HEK293 (cell line): Measurements from ENCODE around the gene SHC4.

Experiments used
- CTCF ChIA-PET: fragments of 350-600 bp; formaldehyde crosslinking; extraction: SDS; loops from one replicate; lab custom pipeline; 2021; ENCODE audit warnings: antibody characterized with exemption; lab: Yijun Ruan, JAX
- POLR2A ChIA-PET: fragments of 300-600 bp; formaldehyde crosslinking; extraction: SDS; loops from one replicate; lab custom pipeline; 2020; ENCODE audit warnings: antibody characterized with exemption, inconsistent platforms; lab: Yijun Ruan, JAX
- H3K27ac ChIP-seq: fragments of 200-500 bp; sonication (Bioruptor generic); 2 replicates; pipeline ENCODE4 v1.5.1; 2014; ENCODE audit warnings: low read depth, low read length, control low read depth, inconsistent platforms; ENCODE audit errors: extremely low read depth
- H3K36me3 ChIP-seq, 2 experiments: fragments of 200-500 bp in 1 of 2; sonication (Bioruptor generic) in 1 of 2; 1 replicate in 1 of 2; 2 replicates in 1 of 2; pipeline ENCODE4 v1.5.1; 2014 to 2017; ENCODE audit warnings: inconsistent platforms in 2 of 2, low read length in 2 of 2; ENCODE audit not compliant: control insufficient read depth in 2 of 2, insufficient read depth in 1 of 2
- H3K4me1 ChIP-seq: fragments of 200-500 bp; sonication (Bioruptor generic); 2 replicates; pipeline ENCODE4 v1.5.1; 2014; ENCODE audit warnings: mild to moderate bottlenecking, low read length, inconsistent platforms; ENCODE audit not compliant: control insufficient read depth, insufficient read depth
- H3K4me3 ChIP-seq: 2 replicates; pipeline ENCODE4 v1.5.1; 2011; ENCODE audit warnings: low read depth, mild to moderate bottlenecking, control low read depth, low read length, moderate library complexity
- H3K9me3 ChIP-seq: fragments of 200-500 bp; sonication (Bioruptor generic); 2 replicates; pipeline ENCODE4 v1.5.1; 2014; ENCODE audit warnings: low read depth, low read length, inconsistent platforms; ENCODE audit not compliant: control insufficient read depth, insufficient read depth
- SP3 ChIP-seq: fragments of 450-650 bp; formaldehyde crosslinking; IDR thresholded peaks from 2 replicates; pipeline ENCODE4 v1.5.1; 2016; ENCODE audit warnings: missing biosample characterization, missing genetic modification characterization
- YY2 ChIP-seq: fragments of 450-650 bp; formaldehyde crosslinking; IDR thresholded peaks from 2 replicates; pipeline ENCODE4 v1.5.1; 2016; ENCODE audit warnings: missing biosample characterization, missing genetic modification characterization
- ZFP69B ChIP-seq: fragments of 450-650 bp; formaldehyde crosslinking; IDR thresholded peaks from 2 replicates; pipeline ENCODE4 v1.5.1; 2016; ENCODE audit warnings: missing biosample characterization, missing genetic modification characterization
- ZNF10 ChIP-seq: fragments of 450-650 bp; formaldehyde crosslinking; IDR thresholded peaks from 2 replicates; pipeline ENCODE4 v1.5.1; 2017; ENCODE audit warnings: missing biosample characterization, missing genetic modification characterization
- ZNF121 ChIP-seq: fragments of 450-650 bp; formaldehyde crosslinking; IDR thresholded peaks from 2 replicates; pipeline ENCODE4 v1.5.1; 2016; ENCODE audit warnings: missing biosample characterization, missing genetic modification characterization
- ZNF146 ChIP-seq: fragments of 450-650 bp; formaldehyde crosslinking; IDR thresholded peaks from 2 replicates; pipeline ENCODE4 v1.5.1; 2016; ENCODE audit warnings: missing biosample characterization, missing genetic modification characterization
- ZNF175 ChIP-seq: fragments of 450-650 bp; formaldehyde crosslinking; IDR thresholded peaks from 2 replicates; pipeline ENCODE4 v1.5.1; 2016; ENCODE audit warnings: missing biosample characterization, missing genetic modification characterization
- ZNF221 ChIP-seq: fragments of 450-650 bp; formaldehyde crosslinking; IDR thresholded peaks from 2 replicates; pipeline ENCODE4 v1.5.1; 2017; ENCODE audit warnings: missing biosample characterization, missing genetic modification characterization, borderline replicate concordance
- ZNF274 ChIP-seq, 2 experiments: fragments of 200-500 bp in 1 of 2; fragments of 450-650 bp in 1 of 2; sonication (Bioruptor generic) in 1 of 2; formaldehyde crosslinking in 1 of 2; IDR thresholded peaks; 2 replicates each; pipeline versions ENCODE4 v1.5.1 to v1.6.1; 2014 to 2016; ENCODE audit warnings: borderline replicate concordance in 1 of 2, inconsistent platforms in 1 of 2, low read length in 1 of 2, missing biosample characterization in 1 of 2, missing genetic modification characterization in 1 of 2
- ZNF335 ChIP-seq: fragments of 450-650 bp; formaldehyde crosslinking; conservative IDR thresholded peaks from 2 replicates; pipeline ENCODE4 v1.5.1; 2016; ENCODE audit warnings: missing biosample characterization, missing genetic modification characterization
- ZNF341 ChIP-seq: fragments of 450-650 bp; formaldehyde crosslinking; IDR thresholded peaks from 2 replicates; pipeline ENCODE4; 2016; ENCODE audit warnings: low read depth, missing biosample characterization, missing genetic modification characterization
- ZNF473 ChIP-seq: fragments of 450-650 bp; formaldehyde crosslinking; IDR thresholded peaks from 2 replicates; pipeline ENCODE4 v1.5.1; 2017; ENCODE audit warnings: missing biosample characterization, missing genetic modification characterization
- ZNF561 ChIP-seq: fragments of 450-650 bp; IDR thresholded peaks from 2 replicates; pipeline ENCODE4 v1.5.1; 2018; ENCODE audit warnings: missing biosample characterization, missing genetic modification characterization, borderline replicate concordance
- ZNF585B ChIP-seq: fragments of 450-650 bp; formaldehyde crosslinking; IDR thresholded peaks from 2 replicates; pipeline ENCODE4 v1.5.1; 2016; ENCODE audit warnings: missing biosample characterization, missing genetic modification characterization
- ZNF621 ChIP-seq: fragments of 450-650 bp; formaldehyde crosslinking; IDR thresholded peaks from 2 replicates; pipeline ENCODE4 v1.5.1; 2017; ENCODE audit warnings: missing biosample characterization, missing genetic modification characterization
- ZSCAN30 ChIP-seq: fragments of 450-650 bp; IDR thresholded peaks from 2 replicates; pipeline ENCODE4 v1.5.1; 2018; ENCODE audit warnings: missing biosample characterization, mild to moderate bottlenecking, missing genetic modification characterization, moderate library complexity
- TF ChIP-seq, protein P1 (sequence below): fragments of 450-650 bp; formaldehyde crosslinking; conservative IDR thresholded peaks from 2 replicates; pipeline ENCODE4 v1.5.1; 2016; ENCODE audit warnings: low read depth, missing biosample characterization, missing genetic modification characterization
- TF ChIP-seq, protein P2 (sequence below): fragments of 450-650 bp; formaldehyde crosslinking; IDR thresholded peaks from 2 replicates; pipeline ENCODE4 v1.5.1; 2016; ENCODE audit warnings: missing biosample characterization, missing genetic modification characterization
- TF ChIP-seq, protein P3 (sequence below): fragments of 450-650 bp; formaldehyde crosslinking; IDR thresholded peaks from 2 replicates; pipeline ENCODE4 v1.5.1; 2016; ENCODE audit warnings: missing biosample characterization, missing genetic modification characterization
- TF ChIP-seq, protein P4 (sequence below): fragments of 450-650 bp; formaldehyde crosslinking; IDR thresholded peaks from 2 replicates; pipeline ENCODE4 v1.5.1; 2016; ENCODE audit warnings: missing biosample characterization, missing genetic modification characterization
- TF ChIP-seq, protein P5 (sequence below): fragments of 450-650 bp; formaldehyde crosslinking; IDR thresholded peaks from 2 replicates; pipeline ENCODE4 v1.5.1; 2016; ENCODE audit warnings: missing biosample characterization, missing genetic modification characterization

The SHC4 gene

DNA sequence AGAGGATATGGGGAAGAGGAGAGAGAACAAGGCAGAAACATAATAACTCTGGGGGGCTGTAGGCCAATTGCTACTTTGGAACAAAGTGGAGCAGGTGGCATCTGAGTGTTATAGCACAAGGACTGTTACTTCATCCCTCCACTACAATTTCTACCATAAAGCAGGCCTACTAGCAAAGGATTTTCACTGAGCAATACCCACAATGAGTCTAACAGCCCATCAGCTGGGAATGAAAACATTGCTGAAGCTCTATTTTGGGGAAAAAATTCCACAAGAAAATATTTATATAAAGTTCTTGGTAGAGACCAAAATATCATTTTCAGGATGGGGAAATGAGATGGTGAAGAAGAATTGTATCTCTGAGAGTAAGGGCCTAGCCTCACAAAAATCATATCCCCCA lies 3.6 kb upstream of the SHC4 start:
- H3K36me3 ChIP-seq: no peaks in the 10 kb centered on the region
- TF ChIP-seq, protein P1, sequence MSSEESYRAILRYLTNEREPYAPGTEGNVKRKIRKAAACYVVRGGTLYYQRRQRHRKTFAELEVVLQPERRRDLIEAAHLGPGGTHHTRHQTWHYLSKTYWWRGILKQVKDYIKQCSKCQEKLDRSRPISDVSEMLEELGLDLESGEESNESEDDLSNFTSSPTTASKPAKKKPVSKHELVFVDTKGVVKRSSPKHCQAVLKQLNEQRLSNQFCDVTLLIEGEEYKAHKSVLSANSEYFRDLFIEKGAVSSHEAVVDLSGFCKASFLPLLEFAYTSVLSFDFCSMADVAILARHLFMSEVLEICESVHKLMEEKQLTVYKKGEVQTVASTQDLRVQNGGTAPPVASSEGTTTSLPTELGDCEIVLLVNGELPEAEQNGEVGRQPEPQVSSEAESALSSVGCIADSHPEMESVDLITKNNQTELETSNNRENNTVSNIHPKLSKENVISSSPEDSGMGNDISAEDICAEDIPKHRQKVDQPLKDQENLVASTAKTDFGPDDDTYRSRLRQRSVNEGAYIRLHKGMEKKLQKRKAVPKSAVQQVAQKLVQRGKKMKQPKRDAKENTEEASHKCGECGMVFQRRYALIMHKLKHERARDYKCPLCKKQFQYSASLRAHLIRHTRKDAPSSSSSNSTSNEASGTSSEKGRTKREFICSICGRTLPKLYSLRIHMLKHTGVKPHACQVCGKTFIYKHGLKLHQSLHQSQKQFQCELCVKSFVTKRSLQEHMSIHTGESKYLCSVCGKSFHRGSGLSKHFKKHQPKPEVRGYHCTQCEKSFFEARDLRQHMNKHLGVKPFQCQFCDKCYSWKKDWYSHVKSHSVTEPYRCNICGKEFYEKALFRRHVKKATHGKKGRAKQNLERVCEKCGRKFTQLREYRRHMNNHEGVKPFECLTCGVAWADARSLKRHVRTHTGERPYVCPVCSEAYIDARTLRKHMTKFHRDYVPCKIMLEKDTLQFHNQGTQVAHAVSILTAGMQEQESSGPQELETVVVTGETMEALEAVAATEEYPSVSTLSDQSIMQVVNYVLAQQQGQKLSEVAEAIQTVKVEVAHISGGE (tag by site-specific recombination): no peak
- TF ChIP-seq, protein P2, sequence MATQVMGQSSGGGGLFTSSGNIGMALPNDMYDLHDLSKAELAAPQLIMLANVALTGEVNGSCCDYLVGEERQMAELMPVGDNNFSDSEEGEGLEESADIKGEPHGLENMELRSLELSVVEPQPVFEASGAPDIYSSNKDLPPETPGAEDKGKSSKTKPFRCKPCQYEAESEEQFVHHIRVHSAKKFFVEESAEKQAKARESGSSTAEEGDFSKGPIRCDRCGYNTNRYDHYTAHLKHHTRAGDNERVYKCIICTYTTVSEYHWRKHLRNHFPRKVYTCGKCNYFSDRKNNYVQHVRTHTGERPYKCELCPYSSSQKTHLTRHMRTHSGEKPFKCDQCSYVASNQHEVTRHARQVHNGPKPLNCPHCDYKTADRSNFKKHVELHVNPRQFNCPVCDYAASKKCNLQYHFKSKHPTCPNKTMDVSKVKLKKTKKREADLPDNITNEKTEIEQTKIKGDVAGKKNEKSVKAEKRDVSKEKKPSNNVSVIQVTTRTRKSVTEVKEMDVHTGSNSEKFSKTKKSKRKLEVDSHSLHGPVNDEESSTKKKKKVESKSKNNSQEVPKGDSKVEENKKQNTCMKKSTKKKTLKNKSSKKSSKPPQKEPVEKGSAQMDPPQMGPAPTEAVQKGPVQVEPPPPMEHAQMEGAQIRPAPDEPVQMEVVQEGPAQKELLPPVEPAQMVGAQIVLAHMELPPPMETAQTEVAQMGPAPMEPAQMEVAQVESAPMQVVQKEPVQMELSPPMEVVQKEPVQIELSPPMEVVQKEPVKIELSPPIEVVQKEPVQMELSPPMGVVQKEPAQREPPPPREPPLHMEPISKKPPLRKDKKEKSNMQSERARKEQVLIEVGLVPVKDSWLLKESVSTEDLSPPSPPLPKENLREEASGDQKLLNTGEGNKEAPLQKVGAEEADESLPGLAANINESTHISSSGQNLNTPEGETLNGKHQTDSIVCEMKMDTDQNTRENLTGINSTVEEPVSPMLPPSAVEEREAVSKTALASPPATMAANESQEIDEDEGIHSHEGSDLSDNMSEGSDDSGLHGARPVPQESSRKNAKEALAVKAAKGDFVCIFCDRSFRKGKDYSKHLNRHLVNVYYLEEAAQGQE (tag by site-specific recombination): no peak
- TF ChIP-seq ZNF341 (tag by site-specific recombination) (no peak), ZNF121 (tag by site-specific recombination) (no peak), ZNF621 (no peak), ZFP69B (tag by site-specific recombination) (no peak), ZSCAN30 (tag by site-specific recombination) (no peak), SP3 (tag by site-specific recombination) (no peak), ZNF221 (tag by site-specific recombination) (no peak), ZNF175 (tag by site-specific recombination) (no peak)
- TF ChIP-seq, protein P3, sequence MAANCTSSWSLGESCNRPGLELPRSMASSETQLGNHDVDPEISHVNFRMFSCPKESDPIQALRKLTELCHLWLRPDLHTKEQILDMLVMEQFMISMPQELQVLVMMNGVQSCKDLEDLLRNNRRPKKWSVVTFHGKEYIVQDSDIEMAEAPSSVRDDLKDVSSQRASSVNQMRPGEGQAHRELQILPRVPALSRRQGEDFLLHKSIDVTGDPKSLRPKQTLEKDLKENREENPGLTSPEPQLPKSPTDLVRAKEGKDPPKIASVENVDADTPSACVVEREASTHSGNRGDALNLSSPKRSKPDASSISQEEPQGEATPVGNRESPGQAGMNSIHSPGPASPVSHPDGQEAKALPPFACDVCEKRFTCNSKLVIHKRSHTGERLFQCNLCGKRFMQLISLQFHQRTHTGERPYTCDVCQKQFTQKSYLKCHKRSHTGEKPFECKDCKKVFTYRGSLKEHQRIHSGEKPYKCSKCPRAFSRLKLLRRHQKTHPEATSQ (tag by site-specific recombination): no peak
- TF ChIP-seq, protein P4, sequence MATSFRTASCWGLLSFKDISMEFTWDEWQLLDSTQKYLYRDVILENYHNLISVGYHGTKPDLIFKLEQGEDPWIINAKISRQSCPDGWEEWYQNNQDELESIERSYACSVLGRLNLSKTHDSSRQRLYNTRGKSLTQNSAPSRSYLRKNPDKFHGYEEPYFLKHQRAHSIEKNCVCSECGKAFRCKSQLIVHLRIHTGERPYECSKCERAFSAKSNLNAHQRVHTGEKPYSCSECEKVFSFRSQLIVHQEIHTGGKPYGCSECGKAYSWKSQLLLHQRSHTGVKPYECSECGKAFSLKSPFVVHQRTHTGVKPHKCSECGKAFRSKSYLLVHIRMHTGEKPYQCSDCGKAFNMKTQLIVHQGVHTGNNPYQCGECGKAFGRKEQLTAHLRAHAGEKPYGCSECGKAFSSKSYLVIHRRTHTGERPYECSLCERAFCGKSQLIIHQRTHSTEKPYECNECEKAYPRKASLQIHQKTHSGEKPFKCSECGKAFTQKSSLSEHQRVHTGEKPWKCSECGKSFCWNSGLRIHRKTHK (tag by site-specific recombination): no peak
- H3K9me3 ChIP-seq: no peaks in the 10 kb centered on the region
- ChIA-PET POLR2A (no interaction called here), CTCF (interaction anchor here (0.9 to 1.4 kb wide), 2 partner anchors 98 to 105 kb away, joined by 3 to 5 read pairs; no protein-coding TSS in a partner anchor)
- no peak overlapping the region for H3K4me3 ChIP-seq
- H3K27ac ChIP-seq: no peak overlapping the region
- H3K4me1 ChIP-seq: no peaks in the 10 kb centered on the region

DNA sequence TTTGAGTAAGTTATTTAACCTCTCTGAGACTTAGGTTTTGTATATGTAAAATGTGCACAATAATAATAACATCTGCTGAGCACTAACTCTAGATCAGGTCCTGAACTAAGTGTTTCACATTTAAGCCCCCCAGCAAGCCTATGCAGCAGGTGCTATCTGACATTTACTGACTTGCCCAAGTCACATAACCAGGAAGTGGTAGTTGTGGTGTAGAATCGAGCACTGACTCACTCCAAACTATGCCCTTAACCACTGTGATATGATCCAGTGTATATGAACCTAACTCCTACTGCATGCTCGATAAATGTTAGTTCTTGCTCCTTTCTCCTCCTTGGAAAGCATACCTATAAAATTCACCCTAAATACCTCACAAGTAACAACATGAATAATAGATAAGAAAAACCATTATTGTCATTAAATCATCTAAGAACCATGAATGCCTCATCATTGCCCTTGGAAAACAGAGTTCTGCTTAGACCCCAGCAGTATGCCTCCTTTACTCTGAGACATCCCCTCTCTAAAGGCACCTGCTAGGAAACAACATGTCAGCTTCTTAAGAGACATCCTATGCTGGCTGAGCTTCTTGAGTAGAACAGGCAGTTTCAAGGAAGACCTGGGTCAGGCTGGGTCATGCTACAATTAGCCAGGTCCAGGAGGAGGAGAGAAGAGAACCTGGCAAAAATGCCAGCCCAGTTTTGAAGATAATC lies 3.0 kb upstream of the SHC4 start:
- Histone ChIP-seq H3K27ac (no peak overlapping the region), H3K36me3 (no peaks in the 10 kb centered on the region), H3K4me1 (no peaks in the 10 kb centered on the region), H3K9me3 (no peaks in the 10 kb centered on the region), H3K4me3 (no peak overlapping the region)
- ChIA-PET POLR2A (no interaction called here), CTCF (interaction anchor here (0.9 to 4.6 kb wide), 6 partner anchors 8 to 269 kb away, joined by 3 to 34 read pairs (median 4); no protein-coding TSS in a partner anchor)
- no peak for TF ChIP-seq ZNF335 (tag by site-specific recombination)
- TF ChIP-seq, protein P5, sequence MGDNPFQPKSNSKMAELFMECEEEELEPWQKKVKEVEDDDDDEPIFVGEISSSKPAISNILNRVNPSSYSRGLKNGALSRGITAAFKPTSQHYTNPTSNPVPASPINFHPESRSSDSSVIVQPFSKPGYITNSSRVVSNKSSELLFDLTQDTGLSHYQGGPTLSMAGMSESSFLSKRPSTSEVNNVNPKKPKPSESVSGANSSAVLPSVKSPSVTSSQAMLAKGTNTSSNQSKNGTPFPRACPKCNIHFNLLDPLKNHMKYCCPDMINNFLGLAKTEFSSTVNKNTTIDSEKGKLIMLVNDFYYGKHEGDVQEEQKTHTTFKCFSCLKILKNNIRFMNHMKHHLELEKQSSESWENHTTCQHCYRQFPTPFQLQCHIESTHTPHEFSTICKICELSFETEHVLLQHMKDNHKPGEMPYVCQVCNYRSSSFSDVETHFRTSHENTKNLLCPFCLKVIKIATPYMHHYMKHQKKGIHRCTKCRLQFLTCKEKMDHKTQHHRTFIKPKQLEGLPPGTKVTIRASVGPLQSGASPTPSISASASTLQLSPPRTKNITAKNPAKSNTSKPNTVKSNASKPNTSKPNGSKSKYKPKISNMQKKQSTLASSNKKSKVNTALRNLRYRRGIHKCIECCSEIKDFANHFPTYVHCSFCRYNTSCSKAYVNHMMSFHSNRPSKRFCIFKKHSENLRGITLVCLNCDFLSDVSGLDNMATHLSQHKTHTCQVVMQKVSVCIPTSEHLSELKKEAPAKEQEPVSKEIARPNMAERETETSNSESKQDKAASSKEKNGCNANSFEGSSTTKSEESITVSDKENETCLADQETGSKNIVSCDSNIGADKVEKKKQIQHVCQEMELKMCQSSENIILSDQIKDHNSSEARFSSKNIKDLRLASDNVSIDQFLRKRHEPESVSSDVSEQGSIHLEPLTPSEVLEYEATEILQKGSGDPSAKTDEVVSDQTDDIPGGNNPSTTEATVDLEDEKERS (tag by site-specific recombination): no peak
- no peak for TF ChIP-seq YY2 (tag by site-specific recombination)
- no peak for TF ChIP-seq ZNF146
- TF ChIP-seq ZNF561: no peak
- no peak for TF ChIP-seq ZNF274 (IDR thresholded peaks at IDR 0.05; ENCODE audit: low read length)
- no peak for TF ChIP-seq ZNF274 (tag by site-specific recombination; IDR thresholded peaks at IDR 0.05; ENCODE audit: borderline replicate concordance)
- no peak for TF ChIP-seq ZNF473 (tag by site-specific recombination)
- TF ChIP-seq ZNF10: no peak
- TF ChIP-seq ZNF585B (tag by site-specific recombination): no peak
